ENCODE results near the gene IGFBP3.
"Not testable (repeated sequence)": the region's sequence is repeated elsewhere in the genome, so short reads cannot be mapped to it uniquely, and the experiment has no call there.

The IGFBP3 gene

GRCh38 chr7:45920502-45921380 is at the start of gene IGFBP3:
TSS of gene IGFBP3 (minus strand) at chr7:45921272. CDS start at chr7:45921140, 132 bp downstream.
- peaks cover 13% of the 10 kb centered on the region for H3K4me1 Mint-ChIP-seq
- H3K27ac Mint-ChIP-seq, result no peak within 1 kb of the TSS
- DNase-seq (ENCODE audit: low spot score in 2 of 2) (no peak), ATAC-seq (ENCODE audit: low read depth) (no peak)
- H3K9me3 Mint-ChIP-seq, result no peaks in the 10 kb centered on the region
- H3K27me3 Mint-ChIP-seq, result peaks cover 19% of the 10 kb centered on the region
- peak within 1 kb of the TSS; percentile 34 for H3K4me3 Mint-ChIP-seq
- no peaks in the 10 kb centered on the region for H3K36me3 Mint-ChIP-seq

GRCh38 chr7:45970454-45970853 is 49.4 kb upstream of the IGFBP3 start:
- Mint-ChIP-seq H3K4me1 (no peaks in the 10 kb centered on the region), H3K9me3 (no peaks in the 10 kb centered on the region), H3K36me3 (no peaks in the 10 kb centered on the region), H3K27ac (no peak overlapping the region), H3K27me3 (peaks cover 6% of the 10 kb centered on the region), H3K4me3 (no peak overlapping the region)
- DNase-seq (ENCODE audit: low spot score in 2 of 2), result no peak
- ATAC-seq (ENCODE audit: low read depth), result no peak

GRCh38 chr7:45969940-45970339 is 48.9 kb upstream of the IGFBP3 start:
- Mint-ChIP-seq H3K4me3 (no peak overlapping the region), H3K4me1 (no peaks in the 10 kb centered on the region), H3K36me3 (no peaks in the 10 kb centered on the region), H3K27me3 (peaks cover 6% of the 10 kb centered on the region), H3K27ac (no peak overlapping the region), H3K9me3 (no peaks in the 10 kb centered on the region)
- DNase-seq (ENCODE audit: low spot score in 2 of 2) (no peak), ATAC-seq (ENCODE audit: low read depth) (no peak)

- Mint-ChIP-seq H3K4me1 (no peaks in the 10 kb centered on the region), H3K27me3 (peaks cover 4% of the 10 kb centered on the region), H3K27ac (no peak overlapping the region), H3K36me3 (no peaks in the 10 kb centered on the region), H3K4me3 (no peak overlapping the region), H3K9me3 (no peaks in the 10 kb centered on the region)
- DNase-seq (ENCODE audit: low spot score in 2 of 2), result no peak
- ATAC-seq (ENCODE audit: low read depth), result no peak
Measured at GRCh38 chr7:45968856-45969541, 47.9 kb upstream of the IGFBP3 start.

- no peak for ATAC-seq (ENCODE audit: low read depth)
- no peak for DNase-seq (ENCODE audit: low spot score in 2 of 2)
- no peak overlapping the region for H3K27ac Mint-ChIP-seq
- H3K4me1 Mint-ChIP-seq, result no peaks in the 10 kb centered on the region
- H3K36me3 Mint-ChIP-seq, result peaks cover 1% of the 10 kb centered on the region
- no peak overlapping the region for H3K4me3 Mint-ChIP-seq
- H3K27me3 Mint-ChIP-seq, result peaks cover 9% of the 10 kb centered on the region
- H3K9me3 Mint-ChIP-seq, result no peaks in the 10 kb centered on the region
Measured at GRCh38 chr7:45968312-45968711, 47.2 kb upstream of the IGFBP3 start.

GRCh38 chr7:45967591-45968157 is 46.6 kb upstream of the IGFBP3 start:
- H3K4me1 Mint-ChIP-seq, result no peaks in the 10 kb centered on the region
- no peak for DNase-seq (ENCODE audit: low spot score in 2 of 2)
- no peaks in the 10 kb centered on the region for H3K9me3 Mint-ChIP-seq
- peaks cover 9% of the 10 kb centered on the region for H3K27me3 Mint-ChIP-seq
- no peak overlapping the region for H3K27ac Mint-ChIP-seq
- H3K36me3 Mint-ChIP-seq, result peaks cover 1% of the 10 kb centered on the region
- no peak overlapping the region for H3K4me3 Mint-ChIP-seq
- ATAC-seq (ENCODE audit: low read depth), result no peak

GRCh38 chr7:45962861-45963260 is 41.8 kb upstream of the IGFBP3 start:
- DNase-seq (ENCODE audit: low spot score in 2 of 2) (no peak), ATAC-seq (ENCODE audit: low read depth) (no peak)
- H3K27me3 Mint-ChIP-seq, result peaks cover 6% of the 10 kb centered on the region
- no peaks in the 10 kb centered on the region for H3K4me1 Mint-ChIP-seq
- H3K9me3 Mint-ChIP-seq, result no peaks in the 10 kb centered on the region
- H3K36me3 Mint-ChIP-seq, result peaks cover 1% of the 10 kb centered on the region
- no peak overlapping the region for H3K27ac Mint-ChIP-seq
- H3K4me3 Mint-ChIP-seq, result no peak overlapping the region

- Mint-ChIP-seq H3K9me3 (peaks cover 1% of the 10 kb centered on the region), H3K36me3 (no peaks in the 10 kb centered on the region), H3K4me3 (no peak overlapping the region), H3K4me1 (no peaks in the 10 kb centered on the region), H3K27ac (no peak overlapping the region), H3K27me3 (no peaks in the 10 kb centered on the region)
- ATAC-seq (ENCODE audit: low read depth) (no peak), DNase-seq (ENCODE audit: low spot score in 2 of 2) (no peak)
Measured at GRCh38 chr7:45957721-45958120, 36.6 kb upstream of the IGFBP3 start.

GRCh38 chr7:45955286-45955685 is 34.2 kb upstream of the IGFBP3 start:
- Mint-ChIP-seq H3K4me1 (no peaks in the 10 kb centered on the region), H3K27me3 (no peaks in the 10 kb centered on the region), H3K4me3 (no peak overlapping the region), H3K36me3 (no peaks in the 10 kb centered on the region), H3K27ac (no peak overlapping the region), H3K9me3 (peaks cover 3% of the 10 kb centered on the region)
- DNase-seq (ENCODE audit: low spot score in 2 of 2), result no peak
- ATAC-seq (ENCODE audit: low read depth), result no peak

- not testable (repeated sequence) for DNase-seq (ENCODE audit: low spot score in 2 of 2); H3K36me3 Mint-ChIP-seq; H3K27me3 Mint-ChIP-seq; H3K9me3 Mint-ChIP-seq; ATAC-seq (ENCODE audit: low read depth); H3K4me3 Mint-ChIP-seq; H3K4me1 Mint-ChIP-seq; H3K27ac Mint-ChIP-seq
Measured at GRCh38 chr7:45953055-45953454, 32.0 kb upstream of the IGFBP3 start.

- Mint-ChIP-seq H3K4me1 (peaks cover 3% of the 10 kb centered on the region), H3K4me3 (no peak overlapping the region)
- ATAC-seq (ENCODE audit: low read depth), result no peak
Measured at GRCh38 chr7:45944058-45944457, 23.0 kb upstream of the IGFBP3 start.

GRCh38 chr7:45940939-45941338 is 19.9 kb upstream of the IGFBP3 start:
- H3K27me3 Mint-ChIP-seq, result peaks cover 10% of the 10 kb centered on the region
- H3K4me1 Mint-ChIP-seq, result peaks cover 3% of the 10 kb centered on the region
- ATAC-seq (ENCODE audit: low read depth) (no peak), DNase-seq (ENCODE audit: low spot score in 2 of 2) (no peak)
- peaks cover 5% of the 10 kb centered on the region for H3K9me3 Mint-ChIP-seq
- H3K27ac Mint-ChIP-seq, result no peak overlapping the region
- no peaks in the 10 kb centered on the region for H3K36me3 Mint-ChIP-seq
- peak overlapping the region; percentile 27 for H3K4me3 Mint-ChIP-seq

More at GRCh38 chr7:45944058-45944457, 23.0 kb upstream of the IGFBP3 start:
- Mint-ChIP-seq H3K9me3 (peaks cover 3% of the 10 kb centered on the region), H3K27ac (no peak overlapping the region), H3K36me3 (no peaks in the 10 kb centered on the region), H3K27me3 (peaks cover 3% of the 10 kb centered on the region)
- no peak for DNase-seq (ENCODE audit: low spot score in 2 of 2)

GRCh38 chr7:45940237-45940781 is 19.2 kb upstream of the IGFBP3 start:
- not testable (repeated sequence) for H3K36me3 Mint-ChIP-seq; H3K4me1 Mint-ChIP-seq; H3K27me3 Mint-ChIP-seq; H3K27ac Mint-ChIP-seq; H3K9me3 Mint-ChIP-seq; DNase-seq (ENCODE audit: low spot score in 2 of 2); ATAC-seq (ENCODE audit: low read depth)
- H3K4me3 Mint-ChIP-seq, result peak overlapping the region; percentile 43

- no peak for DNase-seq (ENCODE audit: low spot score in 2 of 2)
- no peak for ATAC-seq (ENCODE audit: low read depth)
- no peak overlapping the region for H3K4me3 Mint-ChIP-seq
- H3K27ac Mint-ChIP-seq, result no peak overlapping the region
- peaks cover 3% of the 10 kb centered on the region for H3K4me1 Mint-ChIP-seq
- no peaks in the 10 kb centered on the region for H3K36me3 Mint-ChIP-seq
- peaks cover 5% of the 10 kb centered on the region for H3K9me3 Mint-ChIP-seq
- peaks cover 10% of the 10 kb centered on the region for H3K27me3 Mint-ChIP-seq
Measured at GRCh38 chr7:45939574-45939973, 18.5 kb upstream of the IGFBP3 start.
